ENCODE results near the gene TMEM192. TPM values are rescaled to one million over a fixed set of nuclear protein-coding genes. Genes with fewer than 3 reads are reported as not detected.
A peak's percentile ranks its signal among the peaks of the same experiment; 100 is the strongest.

The TMEM192 gene
- total and polyA plus RNA-seq, 2 experiments from 2014 or later: 6.9 to 10.8 TPM

DNA sequence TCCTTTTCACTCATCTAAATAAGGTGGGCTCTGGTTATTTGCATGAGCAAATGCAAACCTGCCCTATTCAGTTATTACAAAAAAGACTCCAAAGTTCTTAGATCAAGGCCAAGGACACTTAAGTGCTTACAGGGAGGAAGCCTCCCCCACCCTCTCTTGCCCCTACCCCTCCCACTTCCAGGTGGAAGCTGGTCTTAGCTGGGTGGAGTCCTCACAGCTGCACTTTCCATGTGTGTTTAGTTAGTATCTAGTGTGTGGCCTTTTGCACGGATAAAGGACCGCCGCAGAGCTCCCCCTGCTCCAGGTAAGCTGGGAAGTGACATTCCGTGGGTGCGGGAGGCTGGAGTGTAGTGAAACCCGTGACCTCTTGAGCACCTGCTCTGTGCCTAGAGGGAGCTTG, 59.0 kb downstream of the TMEM192 start, which contains the start of gene TRIM75 (continued):
- TF ChIP-seq REST (IDR thresholded peaks at IDR 0.05; ENCODE audit: unreplicated experiment): no peak
- TF ChIP-seq JUNB (IDR thresholded peaks at IDR 0.05; ENCODE audit: unreplicated experiment): no peak
- no peak for TF ChIP-seq POLR2AphosphoS5 (IDR thresholded peaks at IDR 0.05; ENCODE audit: low read depth)

DNA sequence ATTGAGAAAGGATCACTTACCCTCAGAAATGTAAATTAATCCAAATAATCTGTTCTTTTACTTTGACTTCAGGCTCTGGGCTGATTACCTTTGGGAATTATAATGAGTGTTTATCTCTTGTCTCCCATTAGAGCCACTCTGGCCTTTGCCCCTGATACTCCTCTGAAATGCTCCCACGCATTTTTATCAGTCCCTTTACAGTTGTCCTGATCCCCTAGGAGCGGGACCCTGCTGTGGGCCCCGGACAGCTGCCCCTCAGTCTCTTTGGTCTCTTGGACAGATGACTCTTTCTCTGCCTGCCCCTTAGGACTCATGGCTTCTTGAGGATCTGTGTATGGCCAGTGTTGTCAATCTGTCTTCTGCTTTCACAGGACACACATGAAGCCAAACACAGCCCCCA, 60.0 kb downstream of the TMEM192 start:
- no peaks in the 10 kb centered on the region for H3K9me3 Mint-ChIP-seq
- H3K27me3 ChIP-seq (ENCODE audit: insufficient read depth): no peaks in the 10 kb centered on the region
- no peak overlapping the region for H3K27ac ChIP-seq (ENCODE audit: low read depth)
- H3K27ac Mint-ChIP-seq: no peak overlapping the region
- no peaks in the 10 kb centered on the region for H3K9me2 ChIP-seq (ENCODE audit: insufficient read depth)
- H3K4me3 Mint-ChIP-seq: no peak overlapping the region
- no peaks in the 10 kb centered on the region for H3K79me2 ChIP-seq (replicated peaks; ENCODE audit: insufficient read depth)
- no peaks in the 10 kb centered on the region for H3K4me1 ChIP-seq (ENCODE audit: insufficient read depth)
- no peaks in the 10 kb centered on the region for H3K36me3 ChIP-seq (ENCODE audit: insufficient read depth)
- H2AFZ ChIP-seq: peak overlapping the region; percentile 56; the same call in 1 of the 2 replicates
- DNase-seq (ENCODE audit: low spot score): no peak
- H4K20me1 ChIP-seq (replicated peaks; ENCODE audit: insufficient read depth): no peaks in the 10 kb centered on the region
- H3K36me3 Mint-ChIP-seq (ENCODE audit: low read depth): no peaks in the 10 kb centered on the region
- H3K27me3 Mint-ChIP-seq (ENCODE audit: insufficient read depth, low read depth, poor library complexity): peaks cover 6% of the 10 kb centered on the region
- H3K4me2 ChIP-seq: no peak overlapping the region
- no peaks in the 10 kb centered on the region for H3F3A ChIP-seq (replicated peaks; ENCODE audit: low read depth)
- H3K4me3 ChIP-seq: no peak overlapping the region
- peaks cover 4% of the 10 kb centered on the region; the same call in 2 of the 3 replicates for H3K4me1 Mint-ChIP-seq
- no peak for ATAC-seq
- TF ChIP-seq JUNB (IDR thresholded peaks at IDR 0.05; ENCODE audit: unreplicated experiment): no peak
- TF ChIP-seq ZNF114 (CRISPR knock-in tag; IDR thresholded peaks at IDR 0.05): no peak
- no peak for TF ChIP-seq ETS1 (IDR thresholded peaks at IDR 0.05)
- no peak for TF ChIP-seq EZH2phosphoT487 (IDR thresholded peaks at IDR 0.05; ENCODE audit: unreplicated experiment)
- TF ChIP-seq EZH2 (IDR thresholded peaks at IDR 0.05; ENCODE audit: low read depth, unreplicated experiment): no peak
- no peak for TF ChIP-seq ZNF331 (CRISPR knock-in tag; IDR thresholded peaks at IDR 0.05; ENCODE audit: low read depth)
- TF ChIP-seq CREB1 (CRISPR knock-in tag; IDR thresholded peaks at IDR 0.05; ENCODE audit: low read depth): no peak
- TF ChIP-seq CTCF (conservative IDR thresholded peaks at IDR 0.05; ENCODE audit: low read depth in 2 of 2): no peak
- no peak for TF ChIP-seq ZNF462 (CRISPR knock-in tag; IDR thresholded peaks at IDR 0.05)
- no peak for TF ChIP-seq NANOG (IDR thresholded peaks at IDR 0.05; ENCODE audit: borderline replicate concordance)
- no peak for TF ChIP-seq STAT1 (IDR thresholded peaks at IDR 0.05; ENCODE audit: unreplicated experiment)

Data from GM23338 (cell line).